ENCODE data around the gene CASD1. TPM values are rescaled to one million over a fixed set of nuclear protein-coding genes. Genes with fewer than 3 reads are reported as not detected.

The CASD1 gene
- total RNA-seq, 1 experiment from 2014 or later, result 5.8 TPM

DNA sequence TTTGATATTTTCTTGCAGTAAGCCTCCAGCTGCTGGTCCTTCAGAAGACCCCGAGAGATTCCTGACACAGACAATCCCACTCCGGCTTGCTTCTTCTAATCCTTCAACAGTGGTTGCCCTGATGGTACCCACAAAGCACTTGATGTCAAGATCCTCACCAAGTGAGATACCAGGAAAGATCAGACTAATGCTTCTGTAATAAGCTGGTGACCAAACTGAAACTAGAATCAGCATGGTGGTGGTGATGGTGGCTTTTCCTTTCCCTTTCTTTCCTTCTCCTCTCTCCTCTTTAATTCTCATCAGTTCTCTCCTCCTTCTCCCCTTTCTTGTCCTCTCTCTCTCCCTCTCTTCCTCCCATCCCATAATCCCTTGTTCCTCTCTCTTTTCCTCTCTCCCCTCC is 25.8 kb upstream of the CASD1 start:
- H3K9me2 ChIP-seq (ENCODE audit: insufficient read depth), result no peaks in the 10 kb centered on the region
- no peak overlapping the region for H3K9ac ChIP-seq (ENCODE audit: low read length)
- intact Hi-C loops (cut with micrococcal nuclease), result no loop called here
- no peak overlapping the region for H3K4me2 ChIP-seq (ENCODE audit: low read length)
- CTCF ChIA-PET, result no interaction called here
- RAD21 ChIA-PET (ENCODE audit: low non-redundant PET in 1 of 2, low total read pairs in 2 of 2, uncharacterized antibody in 2 of 2, unreplicated experiment in 2 of 2), result no interaction called here
- ATAC-seq (no peak), DNase-seq (ENCODE audit: low read depth, low spot score) (no peak)
- TF ChIP-seq YY1 (IDR thresholded peaks at IDR 0.05; ENCODE audit: extremely low read depth, insufficient replicate concordance, low read depth, low read length), result no peak
- TF ChIP-seq SP1 (IDR thresholded peaks at IDR 0.05; ENCODE audit: low read depth), result no peak
- no peak for TF ChIP-seq POLR2A (IDR thresholded peaks at IDR 0.05; ENCODE audit: borderline replicate concordance, extremely low read depth, insufficient read depth, insufficient read length)
- TF ChIP-seq, protein P1, sequence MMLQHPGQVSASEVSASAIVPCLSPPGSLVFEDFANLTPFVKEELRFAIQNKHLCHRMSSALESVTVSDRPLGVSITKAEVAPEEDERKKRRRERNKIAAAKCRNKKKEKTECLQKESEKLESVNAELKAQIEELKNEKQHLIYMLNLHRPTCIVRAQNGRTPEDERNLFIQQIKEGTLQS (IDR thresholded peaks at IDR 0.05), result no peak
- H3K79me2 ChIP-seq (ENCODE audit: insufficient read depth, low read length), result no peaks in the 10 kb centered on the region
- no peaks in the 10 kb centered on the region for H3K4me1 ChIP-seq (ENCODE audit: control insufficient read depth in 1 of 2, insufficient read depth in 2 of 2, low read length in 2 of 2)
- H4K20me1 ChIP-seq (ENCODE audit: insufficient read depth), result no peaks in the 10 kb centered on the region
- no TSS peak for BruUV-seq (replicated peaks)
- no peak overlapping the region for H3K4me3 ChIP-seq (replicated peaks in 1 of 2; ENCODE audit: low read depth in 1 of 2, low read length in 2 of 2)
- H2AFZ ChIP-seq (ENCODE audit: low read depth, low read length, poor library complexity, severe bottlenecking), result no peak overlapping the region
- H3K9me3 ChIP-seq (ENCODE audit: control insufficient read depth in 1 of 2, insufficient read depth in 1 of 2, low read depth in 1 of 2, low read length in 2 of 2), result no peaks in the 10 kb centered on the region
- POLR2A ChIA-PET, result no interaction called here
- H3K36me3 ChIP-seq (ENCODE audit: control insufficient read depth in 1 of 2, insufficient read depth in 2 of 2, low read length in 2 of 2), result no peaks in the 10 kb centered on the region
- H3K27ac ChIP-seq (ENCODE audit: low read depth, low read length), result no peak overlapping the region
- no peaks in the 10 kb centered on the region for H3K27me3 ChIP-seq (ENCODE audit: insufficient read depth, low read length)

DNA sequence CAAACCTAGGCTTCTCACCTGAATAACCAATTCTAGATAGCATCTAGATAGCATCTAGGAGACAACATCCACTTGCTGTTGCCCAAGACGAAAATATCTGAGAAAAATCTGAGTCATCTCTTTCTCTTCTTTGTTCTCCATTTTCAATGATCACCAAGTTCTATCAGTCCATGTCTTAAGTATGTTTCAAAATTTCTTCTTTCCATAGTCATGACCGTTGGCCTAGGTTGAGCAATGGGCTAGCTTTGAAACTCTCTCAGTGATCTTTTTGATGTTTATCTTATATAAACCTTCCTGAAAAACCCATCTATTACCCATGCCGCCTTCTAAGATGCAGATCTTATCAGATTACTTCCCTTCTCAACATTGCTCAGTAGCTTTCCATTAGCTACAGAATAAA is 23.4 kb upstream of the CASD1 start:
- DNase-seq (ENCODE audit: low read depth, low spot score), result no peak

More for the DNA sequence above, 23.4 kb upstream of the CASD1 start:
- Histone ChIP-seq H3K9ac (ENCODE audit: low read length) (no peak overlapping the region), H4K20me1 (ENCODE audit: insufficient read depth) (no peaks in the 10 kb centered on the region), H3K27ac (ENCODE audit: low read depth, low read length) (no peak overlapping the region), H3K9me3 (ENCODE audit: control insufficient read depth in 1 of 2, insufficient read depth in 1 of 2, low read depth in 1 of 2, low read length in 2 of 2) (no peaks in the 10 kb centered on the region), H3K27me3 (ENCODE audit: insufficient read depth, low read length) (no peaks in the 10 kb centered on the region), H3K4me1 (ENCODE audit: control insufficient read depth in 1 of 2, insufficient read depth in 2 of 2, low read length in 2 of 2) (no peaks in the 10 kb centered on the region), H3K4me2 (ENCODE audit: low read length) (no peak overlapping the region), H3K4me3 (replicated peaks in 1 of 2; ENCODE audit: low read depth in 1 of 2, low read length in 2 of 2) (no peak overlapping the region), H3K36me3 (ENCODE audit: control insufficient read depth in 1 of 2, insufficient read depth in 2 of 2, low read length in 2 of 2) (no peaks in the 10 kb centered on the region), H3K9me2 (ENCODE audit: insufficient read depth) (no peaks in the 10 kb centered on the region), H2AFZ (ENCODE audit: low read depth, low read length, poor library complexity, severe bottlenecking) (no peak overlapping the region), H3K79me2 (ENCODE audit: insufficient read depth, low read length) (no peaks in the 10 kb centered on the region)
- no peak for ATAC-seq
- intact Hi-C loops (cut with micrococcal nuclease), result no loop called here
- TF ChIP-seq, protein P2, sequence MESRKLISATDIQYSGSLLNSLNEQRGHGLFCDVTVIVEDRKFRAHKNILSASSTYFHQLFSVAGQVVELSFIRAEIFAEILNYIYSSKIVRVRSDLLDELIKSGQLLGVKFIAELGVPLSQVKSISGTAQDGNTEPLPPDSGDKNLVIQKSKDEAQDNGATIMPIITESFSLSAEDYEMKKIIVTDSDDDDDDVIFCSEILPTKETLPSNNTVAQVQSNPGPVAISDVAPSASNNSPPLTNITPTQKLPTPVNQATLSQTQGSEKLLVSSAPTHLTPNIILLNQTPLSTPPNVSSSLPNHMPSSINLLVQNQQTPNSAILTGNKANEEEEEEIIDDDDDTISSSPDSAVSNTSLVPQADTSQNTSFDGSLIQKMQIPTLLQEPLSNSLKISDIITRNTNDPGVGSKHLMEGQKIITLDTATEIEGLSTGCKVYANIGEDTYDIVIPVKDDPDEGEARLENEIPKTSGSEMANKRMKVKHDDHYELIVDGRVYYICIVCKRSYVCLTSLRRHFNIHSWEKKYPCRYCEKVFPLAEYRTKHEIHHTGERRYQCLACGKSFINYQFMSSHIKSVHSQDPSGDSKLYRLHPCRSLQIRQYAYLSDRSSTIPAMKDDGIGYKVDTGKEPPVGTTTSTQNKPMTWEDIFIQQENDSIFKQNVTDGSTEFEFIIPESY (IDR thresholded peaks at IDR 0.05; ENCODE audit: extremely low read depth, insufficient replicate concordance, low read length), result no peak
- no peak for TF ChIP-seq EZH2 (IDR thresholded peaks at IDR 0.05)
- TF ChIP-seq, protein P1 (IDR thresholded peaks at IDR 0.05), result no peak
- no peak for TF ChIP-seq CEBPB (IDR thresholded peaks at IDR 0.05; ENCODE audit: low read depth)
- TF ChIP-seq EGR1 (IDR thresholded peaks at IDR 0.05; ENCODE audit: low read depth), result no peak
- no peak for TF ChIP-seq YY1 (IDR thresholded peaks at IDR 0.05; ENCODE audit: extremely low read depth, insufficient replicate concordance, low read depth, low read length)
- RAD21 ChIA-PET (ENCODE audit: low non-redundant PET in 1 of 2, low total read pairs in 2 of 2, uncharacterized antibody in 2 of 2, unreplicated experiment in 2 of 2), result no interaction called here
- no TSS peak for BruUV-seq (replicated peaks)
- CTCF ChIA-PET, result no interaction called here
- POLR2A ChIA-PET, result no interaction called here
